Mucosa of descending colon (tissue), 3 donors: ENCODE results near the gene KANSL2. TPM values are rescaled to one million over a fixed set of nuclear protein-coding genes. Genes with fewer than 3 reads are reported as not detected.
A peak's percentile ranks its signal among the peaks of the same experiment; 100 is the strongest.
"Not testable (repeated sequence)": the region's sequence is repeated elsewhere in the genome, so short reads cannot be mapped to it uniquely, and the experiment has no call there.

ENCODE experiments used
- ATAC-seq: fragments of 200-7000 bp; cut with Tn5 transposase; one replicate; pipeline ENCODE4 v1.9.1; 2020; ENCODE audit warnings: mild to moderate bottlenecking, moderate library complexity
- DNase-seq, 3 donors: peaks; one replicate each; pipeline ENCODE4 v3.0.0-alpha.2; 2020
- H3K36me3 ChIP-seq: fragments of 200-600 bp; one replicate; pipeline ENCODE4 v1.8.0; 2021; ENCODE audit warnings: low read depth, mild to moderate bottlenecking
- H3K4me1 ChIP-seq: fragments of 200-600 bp; one replicate; pipeline ENCODE4 v1.8.0; 2021; ENCODE audit warnings: low read depth, mild to moderate bottlenecking
- H3K4me3 ChIP-seq: fragments of 200-600 bp; one replicate; pipeline ENCODE4 v1.8.0; 2021; ENCODE audit warnings: mild to moderate bottlenecking
- H3K9me3 ChIP-seq: fragments of 200-600 bp; one replicate; pipeline ENCODE4 v1.8.0; 2021; ENCODE audit warnings: mild to moderate bottlenecking
- intact Hi-C, 2 donors: fragments of 100-400 bp; cut with DNase I in 1 of 2; cut with micrococcal nuclease in 1 of 2; formaldehyde crosslinking; loops; one replicate each; pipeline versions ENCODE4 v1.11.0 to v1.11.1; 2022; cut with DNase I, micrococcal nuclease
- total RNA-seq, 3 donors: library from RNA; stranded (reverse); fragmentation: NEBNext Ultra II Directional in 2 of 3; extraction: Animal tissue kit (Norgen Biotek cat#: 25700) in 2 of 3; gene quantifications; one replicate each; pipeline versions ENCODE4 v1.2.1 to v1.2.4, GENCODE V29; 2021 to 2023
- TF ChIP-seq, protein P1 (sequence below): fragments of 200-600 bp; IDR thresholded peaks from one replicate; pipeline ENCODE4 v1.8.0; 2022; ENCODE audit warnings: antibody characterized with exemption, mild to moderate bottlenecking
- donor health status: DM: no; HTN: no; CAD: no; lungs with moderate emphysema.
- donor health status: DM: no; HTN: no; CAD: no.
- donor health status: DM: no; HTN: yes; CAD: no.

KANSL2 gene
- total RNA-seq, 3 donors from 2014 or later: 18.3 to 25.8 (median 22.6) TPM

DNA sequence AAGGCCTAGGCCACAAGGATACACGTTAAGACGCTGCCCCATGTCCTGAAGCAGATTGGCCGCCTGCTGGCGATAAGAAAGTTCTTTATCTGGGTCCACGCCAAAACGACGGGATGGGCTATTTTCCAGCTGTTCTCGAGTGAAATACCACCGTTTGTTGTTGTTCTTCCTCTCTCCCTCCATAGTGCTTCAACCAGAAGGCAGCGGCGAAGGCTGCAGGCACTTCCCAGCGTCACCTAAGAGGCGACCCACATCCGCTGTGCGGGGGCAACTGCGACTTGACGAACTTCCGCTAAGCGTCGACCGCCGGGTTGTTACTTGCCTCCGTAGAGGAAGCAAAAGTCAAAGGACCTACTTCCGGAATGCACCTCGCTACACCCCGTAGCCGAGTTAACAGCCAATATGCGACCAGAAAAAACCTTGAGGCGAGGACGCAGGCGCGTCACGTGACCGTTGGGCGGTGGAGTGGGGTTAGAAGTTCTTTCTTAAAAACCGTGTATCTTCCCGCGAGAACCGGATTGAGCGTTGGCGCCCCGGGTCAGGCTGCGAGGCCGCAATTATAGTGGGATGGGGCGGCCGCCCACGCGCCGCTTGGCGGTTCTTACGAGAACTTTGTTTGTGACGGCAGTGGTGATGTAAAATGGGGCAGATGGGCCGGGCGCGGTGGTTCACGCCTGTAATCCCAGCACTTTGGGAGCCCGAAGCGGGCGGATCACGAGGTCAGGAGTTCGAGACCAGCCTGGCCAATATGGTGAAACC lies 34.6 kb upstream of the KANSL2 start, which contains the start of gene CCNT1:
Gene CCNT1, minus strand, starts transcription at position 215 of the 759 bp plus-strand sequence. Its CDS starts 32 bp downstream, at position 183.
- peak; percentile 98 for ATAC-seq
- intact Hi-C loops: no loop called here

DNA sequence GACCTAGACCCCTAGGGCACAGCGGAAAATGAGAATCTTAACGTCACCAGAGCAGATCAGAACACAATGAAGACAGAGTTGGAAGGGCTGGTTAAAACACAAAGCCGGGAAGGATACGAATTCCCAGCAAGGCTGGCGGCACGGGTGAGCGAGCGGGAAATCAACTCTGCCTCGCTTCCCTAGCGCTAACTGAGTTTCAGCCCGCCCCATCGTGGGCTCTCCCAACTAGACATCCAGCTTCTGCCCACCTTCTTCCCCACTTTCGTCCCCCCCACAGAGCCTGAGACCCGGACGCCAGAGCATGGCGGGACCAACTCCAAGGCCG lies 34.1 kb upstream of the KANSL2 start:
- Histone ChIP-seq H3K9me3 (peaks cover 11% of the 10 kb centered on the region), H3K36me3 (no peaks in the 10 kb centered on the region), H3K4me3 (peak overlapping the region; percentile 41), H3K4me1 (peaks cover 20% of the 10 kb centered on the region)
- no peak for ATAC-seq
- TF ChIP-seq, protein P1, sequence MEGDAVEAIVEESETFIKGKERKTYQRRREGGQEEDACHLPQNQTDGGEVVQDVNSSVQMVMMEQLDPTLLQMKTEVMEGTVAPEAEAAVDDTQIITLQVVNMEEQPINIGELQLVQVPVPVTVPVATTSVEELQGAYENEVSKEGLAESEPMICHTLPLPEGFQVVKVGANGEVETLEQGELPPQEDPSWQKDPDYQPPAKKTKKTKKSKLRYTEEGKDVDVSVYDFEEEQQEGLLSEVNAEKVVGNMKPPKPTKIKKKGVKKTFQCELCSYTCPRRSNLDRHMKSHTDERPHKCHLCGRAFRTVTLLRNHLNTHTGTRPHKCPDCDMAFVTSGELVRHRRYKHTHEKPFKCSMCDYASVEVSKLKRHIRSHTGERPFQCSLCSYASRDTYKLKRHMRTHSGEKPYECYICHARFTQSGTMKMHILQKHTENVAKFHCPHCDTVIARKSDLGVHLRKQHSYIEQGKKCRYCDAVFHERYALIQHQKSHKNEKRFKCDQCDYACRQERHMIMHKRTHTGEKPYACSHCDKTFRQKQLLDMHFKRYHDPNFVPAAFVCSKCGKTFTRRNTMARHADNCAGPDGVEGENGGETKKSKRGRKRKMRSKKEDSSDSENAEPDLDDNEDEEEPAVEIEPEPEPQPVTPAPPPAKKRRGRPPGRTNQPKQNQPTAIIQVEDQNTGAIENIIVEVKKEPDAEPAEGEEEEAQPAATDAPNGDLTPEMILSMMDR: no peak
- intact Hi-C loops: no loop called here
- no peak for DNase-seq

More for the DNA sequence above, 34.6 kb upstream of the KANSL2 start, which contains the start of gene CCNT1:
- TF ChIP-seq, protein P1: no peak
- H3K36me3 ChIP-seq: no peaks in the 10 kb centered on the region
- peak; percentile 98 to 99 (median 99) for DNase-seq
- H3K4me1 ChIP-seq: peaks cover 20% of the 10 kb centered on the region
- peak within 1 kb of the TSS; percentile 41 for H3K4me3 ChIP-seq
- peaks cover 11% of the 10 kb centered on the region for H3K9me3 ChIP-seq

DNA sequence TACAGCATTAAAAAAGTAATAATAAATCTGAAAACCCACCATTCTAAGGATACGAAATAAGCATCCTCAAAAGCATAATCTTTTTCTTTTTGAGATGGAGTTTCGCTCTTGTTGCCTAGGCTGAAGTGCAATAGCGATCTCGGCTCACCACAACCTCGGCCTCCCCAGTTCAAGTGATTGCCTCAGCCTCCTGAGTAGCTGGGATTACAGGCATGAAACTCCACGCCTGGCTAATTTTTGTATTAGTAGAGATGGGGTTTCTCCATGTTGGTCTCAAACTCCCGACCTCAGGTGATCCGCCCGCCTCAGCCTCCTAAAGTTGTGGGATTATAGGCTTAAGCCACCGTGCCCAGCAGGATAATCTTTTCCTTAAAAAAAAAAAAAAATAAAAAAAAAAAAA lies 30.2 kb upstream of the KANSL2 start:
- Histone ChIP-seq H3K9me3 (no peaks in the 10 kb centered on the region), H3K4me1 (peaks cover 20% of the 10 kb centered on the region), H3K36me3 (no peaks in the 10 kb centered on the region), H3K4me3 (no peak overlapping the region)
- intact Hi-C loops: no loop called here
- DNase-seq (no peak), ATAC-seq (no peak)
- TF ChIP-seq, protein P1: no peak

DNA sequence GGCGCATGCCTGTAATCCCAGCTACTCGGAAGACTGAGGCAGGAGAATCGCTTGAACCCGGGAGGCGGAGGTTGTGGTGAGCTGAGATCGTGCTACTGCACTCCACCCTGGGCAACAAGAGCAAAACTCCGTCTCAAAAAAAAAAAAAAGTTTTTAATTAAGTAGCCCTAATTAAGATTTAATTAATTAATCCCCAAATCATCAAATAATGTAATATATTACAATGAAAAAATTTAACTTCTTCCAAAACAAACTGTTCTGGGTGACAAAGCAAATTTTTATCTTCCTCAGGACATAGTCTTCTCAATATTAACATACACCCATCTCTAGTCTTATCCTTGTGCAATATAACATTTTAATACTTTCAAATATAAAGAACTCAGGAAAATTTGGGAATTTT lies 16.8 kb upstream of the KANSL2 start:
- H3K4me1 ChIP-seq, DNase-seq, H3K9me3 ChIP-seq, H3K4me3 ChIP-seq, H3K36me3 ChIP-seq, ATAC-seq, intact Hi-C loops: not testable (repeated sequence)

DNA sequence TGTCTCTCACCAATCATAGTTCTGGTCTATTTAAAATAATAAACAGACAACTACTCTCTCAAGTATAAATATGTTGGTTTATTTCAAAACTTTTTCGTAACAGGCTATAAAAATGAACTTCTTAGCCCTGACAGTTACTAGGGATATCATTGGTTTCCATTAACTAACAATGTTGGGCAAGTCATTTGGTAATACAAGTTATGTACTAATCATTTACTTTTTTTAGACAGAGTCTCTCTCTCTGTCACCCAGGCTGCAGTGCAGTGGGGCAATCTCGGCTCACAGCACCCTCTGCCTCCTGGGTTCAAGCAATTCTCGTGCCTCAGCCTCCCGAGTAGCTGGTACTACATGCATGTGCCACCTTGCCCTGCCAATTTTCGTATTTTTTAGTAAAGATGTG lies 14.6 kb upstream of the KANSL2 start:
- H3K4me3 ChIP-seq: no peak overlapping the region
- TF ChIP-seq, protein P1: no peak
- H3K4me1 ChIP-seq: peaks cover 1% of the 10 kb centered on the region
- DNase-seq (no peak), ATAC-seq (no peak)
- intact Hi-C loops: no loop called here
- H3K9me3 ChIP-seq: no peaks in the 10 kb centered on the region
- peaks cover 16% of the 10 kb centered on the region for H3K36me3 ChIP-seq

DNA sequence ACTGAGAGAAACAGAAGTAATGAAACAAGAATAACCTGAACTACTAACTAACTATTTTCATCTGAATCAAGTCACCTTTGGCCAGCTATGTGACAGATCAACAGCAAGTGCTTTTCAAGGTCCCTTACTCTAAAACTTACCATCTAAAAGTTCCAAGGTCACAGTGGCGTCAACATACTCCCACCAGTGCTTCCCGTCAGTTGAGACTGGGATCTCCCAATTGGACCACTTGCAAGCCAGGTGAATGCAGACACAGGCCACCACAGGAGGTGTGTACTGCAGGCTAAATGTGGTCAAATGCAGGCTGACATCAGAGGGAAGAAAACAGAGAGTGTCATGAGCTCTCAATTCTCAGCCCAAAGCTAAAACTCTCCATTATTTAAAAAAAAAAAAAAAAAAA lies 13.8 kb upstream of the KANSL2 start:
- DNase-seq (no peak), ATAC-seq (no peak)
- H3K36me3 ChIP-seq: peaks cover 16% of the 10 kb centered on the region
- H3K9me3 ChIP-seq: no peaks in the 10 kb centered on the region
- H3K4me1 ChIP-seq: peaks cover 4% of the 10 kb centered on the region
- TF ChIP-seq, protein P1: no peak
- no peak overlapping the region for H3K4me3 ChIP-seq
- intact Hi-C loops: no loop called here
